KOPT-K1 (cell line): ENCODE results near the gene CAMTA1.

Source experiments
- H3K27ac ChIP-seq: fragments of 200-600 bp; sonication (generic); 2 replicates; pipeline ENCODE4 v1.5.1; 2016; ENCODE audit warnings: antibody characterized with exemption, mild to moderate bottlenecking, low read depth, low read length; ENCODE audit not compliant: poor library complexity, severe bottlenecking
- H3K36me3 ChIP-seq: fragments of 200-600 bp; sonication (generic); 2 replicates; pipeline ENCODE4 v1.5.1; 2017; ENCODE audit warnings: antibody characterized with exemption, mild to moderate bottlenecking, low read length, moderate library complexity; ENCODE audit not compliant: insufficient read depth
- H3K9me3 ChIP-seq: fragments of 200-600 bp; sonication (generic); 2 replicates; pipeline ENCODE4 v1.5.1; 2017; ENCODE audit warnings: antibody characterized with exemption, low read length, mild to moderate bottlenecking; ENCODE audit not compliant: insufficient read depth, poor library complexity, severe bottlenecking

CAMTA1 gene

GRCh38 chr1:7299329-7299799 lies 514.1 kb downstream of the CAMTA1 start:
- H3K27ac ChIP-seq: no peak overlapping the region
- H3K9me3 ChIP-seq: no peaks in the 10 kb centered on the region
- H3K36me3 ChIP-seq: no peaks in the 10 kb centered on the region

- H3K9me3 ChIP-seq: no peaks in the 10 kb centered on the region
- H3K27ac ChIP-seq: no peak overlapping the region
- no peaks in the 10 kb centered on the region for H3K36me3 ChIP-seq
These were observed 514.7 kb downstream of the CAMTA1 start for GRCh38 chr1:7299994-7300393.

- Histone ChIP-seq H3K27ac (no peak overlapping the region), H3K9me3 (no peaks in the 10 kb centered on the region), H3K36me3 (no peaks in the 10 kb centered on the region)
These were observed 515.8 kb downstream of the CAMTA1 start for GRCh38 chr1:7300893-7301663.

GRCh38 chr1:7301664-7301981 lies 516.4 kb downstream of the CAMTA1 start:
- Histone ChIP-seq H3K9me3 (no peaks in the 10 kb centered on the region), H3K36me3 (no peaks in the 10 kb centered on the region), H3K27ac (no peak overlapping the region)

GRCh38 chr1:7302126-7302525 lies 516.9 kb downstream of the CAMTA1 start:
- Histone ChIP-seq H3K9me3 (peaks cover under 1% of the 10 kb centered on the region), H3K27ac (no peak overlapping the region), H3K36me3 (no peaks in the 10 kb centered on the region)

- no peaks in the 10 kb centered on the region for H3K36me3 ChIP-seq
- H3K9me3 ChIP-seq: peaks cover 5% of the 10 kb centered on the region
- H3K27ac ChIP-seq: no peak overlapping the region
These were observed 517.6 kb downstream of the CAMTA1 start for GRCh38 chr1:7302873-7303272.

- Histone ChIP-seq H3K36me3 (no peaks in the 10 kb centered on the region), H3K9me3 (peaks cover 5% of the 10 kb centered on the region), H3K27ac (no peak overlapping the region)
These were observed 518.5 kb downstream of the CAMTA1 start for GRCh38 chr1:7303554-7304317.

GRCh38 chr1:7313081-7313546 lies 527.9 kb downstream of the CAMTA1 start:
- no peak overlapping the region for H3K27ac ChIP-seq
- H3K9me3 ChIP-seq: no peaks in the 10 kb centered on the region
- no peaks in the 10 kb centered on the region for H3K36me3 ChIP-seq

- Histone ChIP-seq H3K36me3 (no peaks in the 10 kb centered on the region), H3K9me3 (no peaks in the 10 kb centered on the region), H3K27ac (no peak overlapping the region)
These were observed 528.6 kb downstream of the CAMTA1 start for GRCh38 chr1:7313826-7314225.

GRCh38 chr1:7315316-7315715 lies 530.1 kb downstream of the CAMTA1 start:
- Histone ChIP-seq H3K36me3 (no peaks in the 10 kb centered on the region), H3K27ac (no peak overlapping the region)

GRCh38 chr1:7315946-7316345 lies 530.7 kb downstream of the CAMTA1 start:
- Histone ChIP-seq H3K36me3 (no peaks in the 10 kb centered on the region), H3K27ac (no peak overlapping the region), H3K9me3 (no peaks in the 10 kb centered on the region)

More at GRCh38 chr1:7315316-7315715, 530.1 kb downstream of the CAMTA1 start:
- no peaks in the 10 kb centered on the region for H3K9me3 ChIP-seq

- H3K27ac ChIP-seq: no peak overlapping the region
- H3K36me3 ChIP-seq: no peaks in the 10 kb centered on the region
- H3K9me3 ChIP-seq: no peaks in the 10 kb centered on the region
These were observed 532.6 kb downstream of the CAMTA1 start for GRCh38 chr1:7317888-7318287.

GRCh38 chr1:7319196-7319595 lies 533.9 kb downstream of the CAMTA1 start:
- no peaks in the 10 kb centered on the region for H3K36me3 ChIP-seq
- no peaks in the 10 kb centered on the region for H3K9me3 ChIP-seq
- H3K27ac ChIP-seq: no peak overlapping the region

GRCh38 chr1:7320661-7321060 lies 535.4 kb downstream of the CAMTA1 start:
- Histone ChIP-seq H3K36me3 (no peaks in the 10 kb centered on the region), H3K9me3 (no peaks in the 10 kb centered on the region)

GRCh38 chr1:7322283-7322785 lies 537.1 kb downstream of the CAMTA1 start:
- no peak overlapping the region for H3K27ac ChIP-seq
- no peaks in the 10 kb centered on the region for H3K9me3 ChIP-seq
- H3K36me3 ChIP-seq: no peaks in the 10 kb centered on the region

More at GRCh38 chr1:7320661-7321060, 535.4 kb downstream of the CAMTA1 start:
- no peak overlapping the region for H3K27ac ChIP-seq
